GM06990 (cell line): Measurements from ENCODE around the gene B3GLCT.
"Not testable (repeated sequence)": the region's sequence is repeated elsewhere in the genome, so short reads cannot be mapped to it uniquely, and the experiment has no call there.

Experiments
- DNase-seq: peaks from one replicate; pipeline ENCODE4 v3.0.0-alpha.2; 2011; ENCODE audit not compliant: insufficient read length; ENCODE audit errors: extremely low read depth
- H3K27me3 ChIP-seq: replicated peaks from 2 replicates; pipeline ENCODE4 v1.6.0; 2011; ENCODE audit warnings: low read length; ENCODE audit not compliant: control insufficient read depth, insufficient read depth
- H3K36me3 ChIP-seq: 2 replicates; pipeline ENCODE4 v1.5.1; 2011; ENCODE audit warnings: low read length; ENCODE audit not compliant: control insufficient read depth, insufficient read depth
- H3K4me3 ChIP-seq: replicated peaks from 2 replicates; pipeline ENCODE4 v1.5.1; 2011; ENCODE audit warnings: low read depth, mild to moderate bottlenecking, control low read depth, low read length
- CTCF ChIP-seq: IDR thresholded peaks from 2 replicates; pipeline ENCODE4 v1.5.1; 2011; ENCODE audit warnings: low read length, control low read depth, mild to moderate bottlenecking, inconsistent platforms; ENCODE audit not compliant: insufficient read depth, poor library complexity, severe bottlenecking

B3GLCT gene

GRCh38 chr13:31168166-31168565 is 31.6 kb upstream of the B3GLCT start:
- no peaks in the 10 kb centered on the region for H3K27me3 ChIP-seq
- no peak for TF ChIP-seq CTCF
- H3K4me3 ChIP-seq = no peak overlapping the region
- no peak for DNase-seq
- H3K36me3 ChIP-seq = no peaks in the 10 kb centered on the region

- no peak for DNase-seq
Measured at GRCh38 chr13:31168736-31169135, 31.0 kb upstream of the B3GLCT start.

GRCh38 chr13:31172001-31172400 is 27.8 kb upstream of the B3GLCT start:
- Histone ChIP-seq H3K27me3 (no peaks in the 10 kb centered on the region), H3K36me3 (no peaks in the 10 kb centered on the region), H3K4me3 (no peak overlapping the region)
- TF ChIP-seq CTCF = no peak
- no peak for DNase-seq

More at GRCh38 chr13:31168736-31169135, 31.0 kb upstream of the B3GLCT start:
- no peaks in the 10 kb centered on the region for H3K27me3 ChIP-seq
- no peak overlapping the region for H3K4me3 ChIP-seq
- no peak for TF ChIP-seq CTCF
- no peaks in the 10 kb centered on the region for H3K36me3 ChIP-seq

- no peak for DNase-seq
- Histone ChIP-seq H3K36me3 (no peaks in the 10 kb centered on the region), H3K4me3 (no peak overlapping the region), H3K27me3 (no peaks in the 10 kb centered on the region)
- no peak for TF ChIP-seq CTCF
Measured at GRCh38 chr13:31172535-31172934, 27.2 kb upstream of the B3GLCT start.

GRCh38 chr13:31174018-31174417 is 25.8 kb upstream of the B3GLCT start:
- Histone ChIP-seq H3K27me3 (no peaks in the 10 kb centered on the region), H3K4me3 (no peak overlapping the region), H3K36me3 (no peaks in the 10 kb centered on the region)
- DNase-seq = no peak
- no peak for TF ChIP-seq CTCF

GRCh38 chr13:31175847-31176532 is 23.8 kb upstream of the B3GLCT start:
- H3K27me3 ChIP-seq = no peaks in the 10 kb centered on the region
- no peak for DNase-seq
- H3K36me3 ChIP-seq = no peaks in the 10 kb centered on the region
- TF ChIP-seq CTCF = no peak
- H3K4me3 ChIP-seq = no peak overlapping the region

GRCh38 chr13:31177813-31178495 is 21.8 kb upstream of the B3GLCT start:
- H3K4me3 ChIP-seq, H3K36me3 ChIP-seq, H3K27me3 ChIP-seq, DNase-seq: not testable (repeated sequence)
